Peyer's patch (tissue), 4 donors: Measurements from ENCODE around the gene NTNG1.

Experiments used
- POLR2A ChIP-seq, 2 donors: fragments of 450-650 bp; IDR thresholded peaks; one replicate each; pipeline ENCODE4 v1.5.1; 2017; ENCODE audit warnings: antibody characterized with exemption in 2 of 2, mild to moderate bottlenecking in 2 of 2, moderate library complexity in 2 of 2
- TF ChIP-seq, protein P1 (sequence below), 6 experiments: fragments of 450-650 bp in 4 of 6; fragments of 200-600 bp in 2 of 6; sonication (generic) in 1 of 6; IDR thresholded peaks; one replicate each; pipeline ENCODE4 v1.5.1; 2017 to 2019; ENCODE audit warnings: antibody characterized with exemption in 6 of 6, mild to moderate bottlenecking in 3 of 6, moderate library complexity in 1 of 6

GRCh38 chr1:107443860-107444259 lies 303.0 kb downstream of the NTNG1 start:
- TF ChIP-seq, protein P1, sequence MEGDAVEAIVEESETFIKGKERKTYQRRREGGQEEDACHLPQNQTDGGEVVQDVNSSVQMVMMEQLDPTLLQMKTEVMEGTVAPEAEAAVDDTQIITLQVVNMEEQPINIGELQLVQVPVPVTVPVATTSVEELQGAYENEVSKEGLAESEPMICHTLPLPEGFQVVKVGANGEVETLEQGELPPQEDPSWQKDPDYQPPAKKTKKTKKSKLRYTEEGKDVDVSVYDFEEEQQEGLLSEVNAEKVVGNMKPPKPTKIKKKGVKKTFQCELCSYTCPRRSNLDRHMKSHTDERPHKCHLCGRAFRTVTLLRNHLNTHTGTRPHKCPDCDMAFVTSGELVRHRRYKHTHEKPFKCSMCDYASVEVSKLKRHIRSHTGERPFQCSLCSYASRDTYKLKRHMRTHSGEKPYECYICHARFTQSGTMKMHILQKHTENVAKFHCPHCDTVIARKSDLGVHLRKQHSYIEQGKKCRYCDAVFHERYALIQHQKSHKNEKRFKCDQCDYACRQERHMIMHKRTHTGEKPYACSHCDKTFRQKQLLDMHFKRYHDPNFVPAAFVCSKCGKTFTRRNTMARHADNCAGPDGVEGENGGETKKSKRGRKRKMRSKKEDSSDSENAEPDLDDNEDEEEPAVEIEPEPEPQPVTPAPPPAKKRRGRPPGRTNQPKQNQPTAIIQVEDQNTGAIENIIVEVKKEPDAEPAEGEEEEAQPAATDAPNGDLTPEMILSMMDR (IDR thresholded peaks at IDR 0.05) = no peak
- no peak for TF ChIP-seq POLR2A (IDR thresholded peaks at IDR 0.05)
